HEK293 (cell line): ENCODE measurements around the gene HEPACAM.
A peak's percentile ranks its signal among the peaks of the same experiment; 100 is the strongest.

ENCODE experiments used
- CTCF ChIA-PET: fragments of 350-600 bp; formaldehyde crosslinking; extraction: SDS; loops from one replicate; lab custom pipeline; 2021; ENCODE audit warnings: antibody characterized with exemption; lab: Yijun Ruan, JAX
- POLR2A ChIA-PET: fragments of 300-600 bp; formaldehyde crosslinking; extraction: SDS; loops from one replicate; lab custom pipeline; 2020; ENCODE audit warnings: antibody characterized with exemption, inconsistent platforms; lab: Yijun Ruan, JAX
- H3K27ac ChIP-seq: fragments of 200-500 bp; sonication (Bioruptor generic); 2 replicates; pipeline ENCODE4 v1.5.1; 2014; ENCODE audit warnings: low read depth, low read length, control low read depth, inconsistent platforms; ENCODE audit errors: extremely low read depth
- H3K36me3 ChIP-seq, 2 experiments: fragments of 200-500 bp in 1 of 2; sonication (Bioruptor generic) in 1 of 2; 1 replicate in 1 of 2; 2 replicates in 1 of 2; pipeline ENCODE4 v1.5.1; 2014 to 2017; ENCODE audit warnings: inconsistent platforms in 2 of 2, low read length in 2 of 2; ENCODE audit not compliant: control insufficient read depth in 2 of 2, insufficient read depth in 1 of 2
- H3K4me1 ChIP-seq: fragments of 200-500 bp; sonication (Bioruptor generic); 2 replicates; pipeline ENCODE4 v1.5.1; 2014; ENCODE audit warnings: mild to moderate bottlenecking, low read length, inconsistent platforms; ENCODE audit not compliant: control insufficient read depth, insufficient read depth
- H3K4me3 ChIP-seq: 2 replicates; pipeline ENCODE4 v1.5.1; 2011; ENCODE audit warnings: low read depth, mild to moderate bottlenecking, control low read depth, low read length, moderate library complexity
- H3K9me3 ChIP-seq: fragments of 200-500 bp; sonication (Bioruptor generic); 2 replicates; pipeline ENCODE4 v1.5.1; 2014; ENCODE audit warnings: low read depth, low read length, inconsistent platforms; ENCODE audit not compliant: control insufficient read depth, insufficient read depth
- GLI4 ChIP-seq: fragments of 450-650 bp; formaldehyde crosslinking; IDR thresholded peaks from 2 replicates; pipeline ENCODE4 v1.5.1; 2016; ENCODE audit warnings: missing biosample characterization, missing genetic modification characterization
- GLIS1 ChIP-seq: fragments of 450-650 bp; formaldehyde crosslinking; IDR thresholded peaks from 2 replicates; pipeline ENCODE4 v1.5.1; 2016; ENCODE audit warnings: missing biosample characterization, missing genetic modification characterization
- KLF1 ChIP-seq: fragments of 450-650 bp; formaldehyde crosslinking; IDR thresholded peaks from 2 replicates; pipeline ENCODE4 v1.5.1; 2016; ENCODE audit warnings: missing biosample characterization, missing genetic modification characterization
- MYNN ChIP-seq: fragments of 450-650 bp; formaldehyde crosslinking; IDR thresholded peaks from 2 replicates; pipeline ENCODE4 v1.5.1; 2016; ENCODE audit warnings: missing biosample characterization, missing genetic modification characterization, borderline replicate concordance
- RBAK ChIP-seq: fragments of 450-650 bp; formaldehyde crosslinking; IDR thresholded peaks from 2 replicates; pipeline ENCODE4 v1.5.1; 2016; ENCODE audit warnings: missing biosample characterization, missing genetic modification characterization
- SP2 ChIP-seq: fragments of 450-650 bp; formaldehyde crosslinking; IDR thresholded peaks from 2 replicates; pipeline ENCODE4 v1.5.1; 2016; ENCODE audit warnings: missing biosample characterization, missing genetic modification characterization
- TRIM28 ChIP-seq: IDR thresholded peaks from 2 replicates; pipeline ENCODE4 v1.6.1; 2011; ENCODE audit warnings: low read length, control low read depth, borderline replicate concordance
- ZBTB21 ChIP-seq: fragments of 450-650 bp; formaldehyde crosslinking; IDR thresholded peaks from 2 replicates; pipeline ENCODE4 v1.5.1; 2017; ENCODE audit warnings: missing biosample characterization, missing genetic modification characterization
- ZFP37 ChIP-seq: fragments of 450-650 bp; formaldehyde crosslinking; IDR thresholded peaks from 2 replicates; pipeline ENCODE4 v1.5.1; 2016; ENCODE audit warnings: missing biosample characterization, missing genetic modification characterization
- ZNF19 ChIP-seq: fragments of 450-650 bp; formaldehyde crosslinking; IDR thresholded peaks from 2 replicates; pipeline ENCODE4; 2016; ENCODE audit warnings: missing biosample characterization, missing genetic modification characterization, low read depth
- ZNF2 ChIP-seq: fragments of 450-650 bp; formaldehyde crosslinking; IDR thresholded peaks from 2 replicates; pipeline ENCODE4 v1.5.1; 2016; ENCODE audit warnings: missing biosample characterization, missing genetic modification characterization
- ZNF214 ChIP-seq: fragments of 450-650 bp; formaldehyde crosslinking; IDR thresholded peaks from 2 replicates; pipeline ENCODE4 v1.5.1; 2017; ENCODE audit warnings: missing biosample characterization, mild to moderate bottlenecking, missing genetic modification characterization, borderline replicate concordance
- ZNF26 ChIP-seq: fragments of 450-650 bp; formaldehyde crosslinking; IDR thresholded peaks from 2 replicates; pipeline ENCODE4 v1.5.1; 2016; ENCODE audit warnings: missing biosample characterization, missing genetic modification characterization
- ZNF280C ChIP-seq: fragments of 450-650 bp; formaldehyde crosslinking; IDR thresholded peaks from 2 replicates; pipeline ENCODE4 v1.5.1; 2016; ENCODE audit warnings: missing biosample characterization, missing genetic modification characterization
- ZNF302 ChIP-seq: fragments of 450-650 bp; formaldehyde crosslinking; IDR thresholded peaks from 2 replicates; pipeline ENCODE4 v1.5.1; 2016; ENCODE audit warnings: missing biosample characterization, missing genetic modification characterization, low read depth
- ZNF610 ChIP-seq: fragments of 450-650 bp; formaldehyde crosslinking; IDR thresholded peaks from 2 replicates; pipeline ENCODE4 v1.5.1; 2016; ENCODE audit warnings: missing biosample characterization, missing genetic modification characterization, borderline replicate concordance
- ZNF629 ChIP-seq: fragments of 450-650 bp; formaldehyde crosslinking; IDR thresholded peaks from 2 replicates; pipeline ENCODE4 v1.5.1; 2017; ENCODE audit warnings: missing biosample characterization, missing genetic modification characterization
- ZNF658 ChIP-seq: fragments of 450-650 bp; formaldehyde crosslinking; IDR thresholded peaks from 2 replicates; pipeline ENCODE4; 2016; ENCODE audit warnings: missing biosample characterization, missing genetic modification characterization
- ZNF777 ChIP-seq: fragments of 450-650 bp; formaldehyde crosslinking; IDR thresholded peaks from 2 replicates; pipeline ENCODE4 v1.5.1; 2017; ENCODE audit warnings: missing biosample characterization, missing genetic modification characterization, borderline replicate concordance
- ZNF785 ChIP-seq: fragments of 450-650 bp; formaldehyde crosslinking; IDR thresholded peaks from 2 replicates; pipeline ENCODE4 v1.5.1; 2016; ENCODE audit warnings: missing biosample characterization, missing genetic modification characterization
- TF ChIP-seq, protein P1 (sequence below): fragments of 450-650 bp; formaldehyde crosslinking; IDR thresholded peaks from 2 replicates; pipeline ENCODE4 v1.5.1; 2017; ENCODE audit warnings: missing biosample characterization, missing genetic modification characterization

Gene HEPACAM

GRCh38 chr11:124882339-124883071, 53.3 kb downstream of the HEPACAM start:
- Histone ChIP-seq H3K27ac (no peak overlapping the region), H3K4me3 (no peak overlapping the region), H3K9me3 (no peaks in the 10 kb centered on the region), H3K36me3 (no peaks in the 10 kb centered on the region), H3K4me1 (no peaks in the 10 kb centered on the region)
- ChIA-PET CTCF (interaction anchor here (0.5 to 1.0 kb wide), 4 partner anchors 10 to 703 kb away, joined by 3 to 5 read pairs (median 3); no protein-coding TSS in a partner anchor), POLR2A (interaction anchor here (0.6 kb wide), 1 partner anchor 100 kb away, joined by 3 read pairs; no protein-coding TSS in a partner anchor)
- TF ChIP-seq ZNF280C (tag by site-specific recombination): no peak
- no peak for TF ChIP-seq GLIS1 (tag by site-specific recombination)
- TF ChIP-seq ZNF777 (tag by site-specific recombination): no peak
- no peak for TF ChIP-seq RBAK (tag by site-specific recombination)
- TF ChIP-seq ZNF785: no peak

- ChIA-PET POLR2A (no interaction called here), CTCF (interaction anchor here (0.6 kb wide), 1 partner anchor 1347 kb away, joined by 5 read pairs; no protein-coding TSS in a partner anchor)
- Histone ChIP-seq H3K36me3 (no peaks in the 10 kb centered on the region), H3K4me3 (no peak overlapping the region)
- TF ChIP-seq ZNF19 (no peak), ZFP37 (tag by site-specific recombination) (no peak)
- TF ChIP-seq, all 188 proteins: peak for 0
- no peaks in the 10 kb centered on the region for H3K9me3 ChIP-seq
- H3K27ac ChIP-seq: no peak overlapping the region
- H3K4me1 ChIP-seq: no peaks in the 10 kb centered on the region
Observed at GRCh38 chr11:124880958-124881357, 54.9 kb downstream of the HEPACAM start.

DNA sequence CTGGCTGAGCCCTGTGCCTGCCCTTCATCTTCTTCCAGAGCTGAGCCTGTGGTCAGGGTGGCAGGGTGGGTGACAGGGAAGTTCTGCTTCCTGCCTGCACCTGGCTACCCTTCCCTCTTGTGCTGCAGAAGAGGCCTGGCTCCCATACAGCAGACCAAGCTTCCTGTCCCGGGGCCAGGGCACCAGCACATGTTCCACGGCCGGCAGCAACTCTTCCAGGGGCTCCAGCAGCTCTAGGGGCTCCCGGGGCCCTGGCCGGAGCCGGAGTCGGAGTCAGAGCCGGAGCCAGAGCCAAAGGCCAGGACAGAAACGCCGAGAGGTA, 55.6 kb downstream of the HEPACAM start:
- no peaks in the 10 kb centered on the region for H3K4me1 ChIP-seq
- H3K27ac ChIP-seq: no peak overlapping the region
- POLR2A ChIA-PET: no interaction called here

DNA sequence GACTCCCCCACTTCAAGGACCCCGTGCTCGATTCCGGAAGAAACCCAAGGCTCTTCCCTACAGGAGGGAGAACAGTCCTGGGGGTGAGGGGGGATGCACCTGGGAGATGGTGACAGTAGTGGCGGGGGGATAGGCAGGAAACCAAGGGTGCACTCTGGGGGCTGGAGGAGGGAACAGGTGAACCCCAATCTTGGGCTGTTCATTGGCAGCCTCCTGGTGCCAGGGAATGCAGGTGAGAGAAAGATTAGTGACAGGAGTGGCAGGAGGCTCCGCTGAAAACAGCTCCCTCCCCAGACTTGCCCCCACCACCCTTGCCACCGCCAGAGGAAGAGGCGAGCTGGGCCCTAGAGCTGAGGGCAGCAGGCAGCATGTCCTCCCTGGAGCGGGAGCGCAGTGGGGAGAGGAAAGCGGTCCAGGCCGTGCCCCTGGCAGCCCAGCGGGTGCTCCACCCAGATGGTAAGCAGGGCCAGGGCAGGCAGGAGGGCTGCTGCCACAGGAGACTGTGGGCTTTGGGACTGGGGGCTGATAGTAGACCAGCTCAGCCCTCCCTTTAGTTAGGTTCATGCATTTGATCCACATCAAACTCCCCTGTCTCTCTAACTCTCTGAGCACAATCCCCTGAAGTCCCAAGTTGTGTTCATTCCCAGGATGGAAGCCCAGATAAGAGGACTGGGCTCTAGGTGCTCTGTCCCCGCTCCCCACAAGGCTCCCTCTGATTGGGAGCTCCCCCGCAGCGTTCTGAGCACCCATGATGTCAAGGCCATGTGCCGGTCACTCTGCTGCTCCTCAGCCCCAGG, 56.2 kb downstream of the HEPACAM start:
- ChIA-PET CTCF (interaction anchor here (0.5 to 0.9 kb wide), 3 partner anchors 14 to 211 kb away, joined by 3 to 4 read pairs (median 4); partner anchors contain the start of gene ROBO3), POLR2A (no interaction called here)
- no peaks in the 10 kb centered on the region for H3K4me1 ChIP-seq
- no peaks in the 10 kb centered on the region for H3K36me3 ChIP-seq
- H3K4me3 ChIP-seq: no peak overlapping the region
- no peaks in the 10 kb centered on the region for H3K9me3 ChIP-seq
- H3K27ac ChIP-seq: no peak overlapping the region
- TF ChIP-seq TRIM28 (no peak), ZBTB21 (tag by site-specific recombination) (no peak), ZNF610 (no peak), ZNF26 (tag by site-specific recombination) (no peak), ZNF629 (tag by site-specific recombination) (no peak), KLF1 (tag by site-specific recombination) (no peak), ZNF2 (no peak), GLIS1 (tag by site-specific recombination) (no peak), ZNF658 (no peak), GLI4 (no peak), ZNF214 (tag by site-specific recombination) (no peak), ZNF302 (tag by site-specific recombination) (no peak), MYNN (tag by site-specific recombination) (no peak)

More for the DNA sequence above, 55.6 kb downstream of the HEPACAM start:
- no peaks in the 10 kb centered on the region for H3K9me3 ChIP-seq
- no peaks in the 10 kb centered on the region for H3K36me3 ChIP-seq
- TF ChIP-seq SP2 (tag by site-specific recombination): no peak
- TF ChIP-seq, protein P1, sequence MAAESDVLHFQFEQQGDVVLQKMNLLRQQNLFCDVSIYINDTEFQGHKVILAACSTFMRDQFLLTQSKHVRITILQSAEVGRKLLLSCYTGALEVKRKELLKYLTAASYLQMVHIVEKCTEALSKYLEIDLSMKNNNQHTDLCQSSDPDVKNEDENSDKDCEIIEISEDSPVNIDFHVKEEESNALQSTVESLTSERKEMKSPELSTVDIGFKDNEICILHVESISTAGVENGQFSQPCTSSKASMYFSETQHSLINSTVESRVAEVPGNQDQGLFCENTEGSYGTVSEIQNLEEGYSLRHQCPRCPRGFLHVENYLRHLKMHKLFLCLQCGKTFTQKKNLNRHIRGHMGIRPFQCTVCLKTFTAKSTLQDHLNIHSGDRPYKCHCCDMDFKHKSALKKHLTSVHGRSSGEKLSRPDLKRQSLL: peak; percentile 80; the same call in 1 of the 2 replicates
- no peak overlapping the region for H3K4me3 ChIP-seq
- CTCF ChIA-PET: interaction anchor here (0.6 kb wide), 2 partner anchors 14 to 1347 kb away, joined by 4 to 5 read pairs; no protein-coding TSS in a partner anchor
